Activated naive CD8-positive, alpha-beta T cell treated with anti-CD3 and anti-CD28 coated beads, Interleukin-2, amount 50 U/mL, for 16 hours (primary cell): ENCODE measurements around the gene FAM78A.
"Not testable (repeated sequence)": the region's sequence is repeated elsewhere in the genome, so short reads cannot be mapped to it uniquely, and the experiment has no call there.

Source experiments
- DNase-seq: peaks from one replicate; pipeline ENCODE4 v3.0.0-alpha.2; 2020; ENCODE audit warnings: low read depth, low spot score

Gene FAM78A

GRCh38 chr9:131266266-131267229 lies 9.8 kb downstream of the FAM78A start:
- DNase-seq: no peak

- DNase-seq: no peak
Measured at GRCh38 chr9:131264231-131264630, 12.1 kb downstream of the FAM78A start.

- DNase-seq: no peak
Measured at GRCh38 chr9:131263701-131264100, 12.6 kb downstream of the FAM78A start.

- DNase-seq: not testable (repeated sequence)
Measured at GRCh38 chr9:131263033-131263343, 13.3 kb downstream of the FAM78A start.

- no peak for DNase-seq
Measured at GRCh38 chr9:131262327-131263032, 13.8 kb downstream of the FAM78A start.

- DNase-seq: no peak
Measured at GRCh38 chr9:131260751-131261452, 15.4 kb downstream of the FAM78A start.

- no peak for DNase-seq
Measured at GRCh38 chr9:131259916-131260597, 16.3 kb downstream of the FAM78A start.

- DNase-seq: no peak
Measured at GRCh38 chr9:131259432-131259898, 16.8 kb downstream of the FAM78A start.

GRCh38 chr9:131258698-131259431 lies 17.4 kb downstream of the FAM78A start:
- DNase-seq: no peak

GRCh38 chr9:131258186-131258585 lies 18.1 kb downstream of the FAM78A start:
- no peak for DNase-seq

- DNase-seq: no peak
Measured at GRCh38 chr9:131257266-131258025, 18.9 kb downstream of the FAM78A start.

GRCh38 chr9:131255676-131256197 lies 20.6 kb downstream of the FAM78A start:
- no peak for DNase-seq

GRCh38 chr9:131254626-131255025 lies 21.7 kb downstream of the FAM78A start:
- no peak for DNase-seq

- DNase-seq: no peak
Measured at GRCh38 chr9:131253891-131254491, 22.3 kb downstream of the FAM78A start.

GRCh38 chr9:131252120-131252519 lies 24.2 kb downstream of the FAM78A start:
- DNase-seq: no peak

- no peak for DNase-seq
Measured at GRCh38 chr9:131246618-131247017, 29.7 kb downstream of the FAM78A start.

- DNase-seq: not testable (repeated sequence)
Measured at GRCh38 chr9:131244331-131244730, 32.0 kb downstream of the FAM78A start.

GRCh38 chr9:131240047-131240921 lies 36.0 kb downstream of the FAM78A start:
- DNase-seq: no peak
